Small intestine (tissue), 16 donors: ENCODE data around the gene NPC1. TPM values are rescaled to one million over a fixed set of nuclear protein-coding genes. Genes with fewer than 3 reads are reported as not detected.
A peak's percentile ranks its signal among the peaks of the same experiment; 100 is the strongest.

Experiments
- DNase-seq, 2 donors: peaks; one replicate each; pipeline versions ENCODE4 v3.0.0 to v3.0.0-alpha.2; 2013
- FAIRE-seq: peaks from 2 replicates; lab custom pipeline; 2012; peaks lifted over from hg19 to GRCh38; lab: Jason Lieb, UNC
- H3K27ac ChIP-seq, 3 donors: one replicate each; pipeline ENCODE4 v1.5.1; 2013; ENCODE audit warnings: low read length in 2 of 3, mild to moderate bottlenecking in 2 of 3, control low read depth in 1 of 3, inconsistent platforms in 1 of 3, low read depth in 1 of 3, moderate library complexity in 1 of 3
- H3K27me3 ChIP-seq, 3 donors: one replicate each; pipeline ENCODE4 v1.6.1; 2013; ENCODE audit warnings: low read length in 3 of 3, inconsistent platforms in 1 of 3; ENCODE audit not compliant: control insufficient read depth in 3 of 3, insufficient read depth in 3 of 3
- H3K36me3 ChIP-seq, 3 donors: one replicate each; pipeline ENCODE4 v1.6.1; 2013; ENCODE audit warnings: low read length in 3 of 3, inconsistent platforms in 1 of 3, low read depth in 1 of 3, mild to moderate bottlenecking in 1 of 3, moderate library complexity in 1 of 3; ENCODE audit not compliant: control insufficient read depth in 3 of 3, insufficient read depth in 2 of 3
- H3K4me1 ChIP-seq, 3 donors: one replicate each; pipeline ENCODE4 v1.6.1; 2013; ENCODE audit warnings: low read length in 2 of 3, inconsistent platforms in 1 of 3, low read depth in 1 of 3, mild to moderate bottlenecking in 1 of 3, moderate library complexity in 1 of 3; ENCODE audit not compliant: control insufficient read depth in 3 of 3, insufficient read depth in 2 of 3
- H3K4me3 ChIP-seq, 3 donors: one replicate each; pipeline ENCODE4 v1.5.1; 2013; ENCODE audit warnings: low read length in 3 of 3, control low read depth in 1 of 3, inconsistent platforms in 1 of 3, low read depth in 1 of 3, mild to moderate bottlenecking in 1 of 3, moderate library complexity in 1 of 3
- H3K9me3 ChIP-seq, 2 donors: one replicate each; pipeline ENCODE4 v1.6.1; 2013; ENCODE audit warnings: low read depth in 1 of 2, low read length in 1 of 2; ENCODE audit not compliant: control insufficient read depth in 2 of 2, insufficient read depth in 1 of 2
- WGBS, 3 donors: extraction: QIAGEN DNeasy Blood & Tissue Kit; methylation state at CpG; one replicate each; pipeline ENCODE4 v1.1.7; 2013; 5-methylcytosine and 5-hydroxymethylcytosine counted together
- long read RNA-seq, 10 donors: transcript quantifications; one replicate each; lab custom pipeline, GENCODE V29; 2026
- polyA plus RNA-seq, 4 donors: library from polyadenylated mRNA; stranded (reverse) in 3 of 4; unstranded in 1 of 4; fragments of 200-250 nt in 3 of 4; fragments of 120-200 nt in 1 of 4; gene quantifications; one replicate each; pipeline versions ENCODE4 v1.2.1 to v1.2.3, GENCODE V29; 2013
- donor health status: healthy with polysubstance abuse.
- donor health status: control.
- donor health status: control.
- donor health status: Bipolar disorder and iron deficiency.
- donor health status: healthy.

Gene NPC1
- polyA plus RNA-seq, result 10 to 100 TPM in 3 of 4 donors, 1 to 10 TPM in 1; 8.7 to 35.7 (median 20.9) TPM
- long read RNA-seq, donor 1, result 0 reads
- long read RNA-seq, donor 2, full-length matches to known transcripts, result 1 of 1 reads
- long read RNA-seq, donor 2, partial matches to known transcripts, result 0 of 1 reads
- long read RNA-seq, donor 2, other reads (novel, unspliced or antisense), result 0 of 1 reads
- long read RNA-seq, donor 3, result 0 reads
- long read RNA-seq, donor 4, result 0 reads
- long read RNA-seq, donor 5, result 0 reads
- long read RNA-seq, donor 6, result 0 reads
- long read RNA-seq, donor 7, full-length matches to known transcripts, result 1 of 13 reads
- long read RNA-seq, donor 7, partial matches to known transcripts, result 12 of 13 reads
- long read RNA-seq, donor 7, other reads (novel, unspliced or antisense), result 0 of 13 reads
- long read RNA-seq, donor 8, result 0 reads
- long read RNA-seq, donor 9, result 0 reads
- long read RNA-seq, donor 10, result 0 reads

DNA sequence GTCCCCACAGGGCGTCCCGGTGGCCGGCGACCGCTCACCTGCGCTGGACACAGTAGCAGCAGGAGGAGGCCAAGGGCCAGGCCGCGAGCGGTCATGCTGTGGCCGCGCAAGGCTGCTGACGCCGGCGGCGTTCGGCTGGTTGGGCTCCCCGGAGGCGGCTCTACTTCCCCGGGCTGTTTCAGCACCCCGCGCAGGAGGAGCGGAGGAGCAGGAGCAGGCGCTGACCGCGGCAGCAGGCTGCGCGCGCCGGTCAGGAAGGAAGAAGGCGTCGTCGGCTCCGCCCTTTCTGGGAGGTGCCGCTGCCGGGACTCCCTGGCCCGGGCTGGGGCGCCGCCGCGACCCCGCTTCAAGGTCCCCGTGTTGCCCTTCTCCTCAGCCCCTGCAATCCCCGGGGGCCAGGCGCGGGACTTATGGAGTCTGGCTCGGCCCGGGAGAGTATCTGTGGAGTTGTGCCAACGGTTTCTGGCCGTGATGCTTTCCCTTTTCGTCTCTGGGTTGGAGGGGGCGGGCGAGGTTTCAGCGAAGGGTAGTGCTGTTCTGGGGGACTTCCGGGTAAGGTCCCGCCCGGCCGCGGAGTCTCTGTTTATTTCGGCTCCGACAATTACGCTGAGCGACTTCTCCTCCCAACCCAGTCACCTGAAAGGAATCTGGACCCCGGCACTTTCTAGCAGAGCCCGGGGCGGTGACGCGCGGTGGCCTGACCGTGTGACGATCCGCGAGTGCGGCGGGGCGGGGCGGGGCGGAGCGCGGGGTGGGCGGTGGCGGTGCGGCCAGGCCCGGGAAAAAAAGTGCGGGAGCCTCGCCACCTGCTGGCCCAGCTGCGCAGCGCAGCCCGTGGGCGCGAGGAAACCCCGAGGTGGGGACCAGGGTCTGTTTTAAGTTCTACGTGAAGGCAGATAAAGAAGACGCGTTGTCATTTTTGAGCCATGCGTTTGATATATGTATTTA, at the start of gene NPC1:
Gene NPC1, minus strand, starts transcription at position 258 of the 948 bp plus-strand sequence. Its CDS starts 163 bp downstream, at position 95.
- peak within 1 kb of the TSS; percentile 96 to 100 (median 98) for H3K27ac ChIP-seq
- H3K4me1 ChIP-seq, result peaks cover 4 to 20% (median 19%) of the 10 kb centered on the region in 3 donors
- peak; percentile 96 to 97 for DNase-seq
- no peaks in the 10 kb centered on the region for H3K9me3 ChIP-seq
- peak within 1 kb of the TSS; percentile 79 to 93 (median 86) for H3K4me3 ChIP-seq
- peaks cover 0 to 4% (median 0%) of the 10 kb centered on the region in 3 donors for H3K36me3 ChIP-seq
- H3K27me3 ChIP-seq, result no peaks in the 10 kb centered on the region
- 0 to 1% (median 0%) methylated on average over 73 to 95 of the region's 95 CpGs for WGBS, 3 donors
- FAIRE-seq, result no peak

DNA sequence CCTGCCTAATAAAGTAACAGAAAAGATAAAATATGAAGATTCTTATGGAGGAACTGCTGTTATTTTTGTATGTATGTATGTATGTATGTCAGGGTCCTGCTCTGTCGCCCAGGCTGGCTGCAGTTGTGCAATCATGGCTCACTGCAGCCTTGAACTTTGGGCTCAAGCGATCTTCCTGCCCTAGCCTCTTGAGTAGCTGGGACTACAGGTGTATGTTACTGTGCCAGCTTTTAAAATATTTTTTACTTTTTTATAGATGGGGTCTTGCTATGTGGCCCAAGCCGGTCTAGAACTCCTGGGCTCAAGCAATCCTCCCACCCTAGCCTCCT, 49.7 kb upstream of the NPC1 start:
- 39 to 78% (median 61%) methylated on average over 3 of the region's 3 CpGs for WGBS, 3 donors
- Histone ChIP-seq H3K27me3 (no peaks in the 10 kb centered on the region), H3K4me3 (no peak overlapping the region), H3K4me1 (peaks cover 0 to 4% (median 0%) of the 10 kb centered on the region in 3 donors), H3K36me3 (no peaks in the 10 kb centered on the region), H3K9me3 (no peaks in the 10 kb centered on the region), H3K27ac (no peak overlapping the region)
- FAIRE-seq, result no peak
- peak; percentile 30 to 39 for DNase-seq

DNA sequence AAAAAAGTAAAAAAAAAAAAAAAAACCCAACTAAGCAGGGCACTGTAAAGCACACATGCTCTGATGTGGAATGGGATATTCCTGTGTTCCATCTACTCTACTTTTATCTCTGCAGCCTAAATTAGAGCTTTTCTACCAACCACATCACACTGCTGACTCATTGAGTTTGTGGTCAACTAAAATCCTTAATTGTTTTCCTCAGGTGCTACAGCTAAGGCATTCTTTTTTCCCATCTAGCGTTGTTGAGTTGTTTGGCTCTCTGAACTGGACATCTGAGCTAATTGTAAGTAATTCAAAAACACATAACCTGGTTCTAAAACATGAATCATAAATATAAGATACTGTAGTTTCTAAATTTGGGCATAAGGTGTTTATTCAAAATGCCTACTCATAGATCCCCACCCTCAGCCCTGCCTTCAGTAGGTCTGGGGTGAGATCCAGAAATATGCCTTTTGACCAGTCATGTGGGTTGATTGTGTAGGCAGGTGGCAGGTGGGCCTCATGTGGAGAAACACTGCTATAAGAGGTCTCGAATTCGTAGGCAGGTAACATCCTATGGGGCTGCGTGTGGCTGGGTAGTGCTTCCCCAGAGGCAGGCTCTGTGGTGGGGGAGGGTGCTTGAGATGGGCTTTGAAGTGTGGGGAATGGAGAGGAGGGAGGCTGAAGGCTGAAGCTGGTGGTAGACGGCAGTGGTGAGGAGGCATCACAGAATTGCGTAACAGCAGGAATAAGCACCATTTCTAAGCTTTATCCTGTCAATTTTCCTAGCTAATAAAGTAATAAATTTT, 49.2 kb upstream of the NPC1 start:
- Histone ChIP-seq H3K36me3 (no peaks in the 10 kb centered on the region), H3K4me1 (peaks cover 0 to 4% (median 0%) of the 10 kb centered on the region in 3 donors), H3K27ac (no peak overlapping the region), H3K9me3 (no peaks in the 10 kb centered on the region), H3K4me3 (no peak overlapping the region), H3K27me3 (no peaks in the 10 kb centered on the region)
- WGBS, 3 donors, result 73 to 78% (median 73%) methylated on average over 6 of the region's 6 CpGs
- FAIRE-seq (no peak), DNase-seq (peak in 1 of 2 donors; percentile 17)

DNA sequence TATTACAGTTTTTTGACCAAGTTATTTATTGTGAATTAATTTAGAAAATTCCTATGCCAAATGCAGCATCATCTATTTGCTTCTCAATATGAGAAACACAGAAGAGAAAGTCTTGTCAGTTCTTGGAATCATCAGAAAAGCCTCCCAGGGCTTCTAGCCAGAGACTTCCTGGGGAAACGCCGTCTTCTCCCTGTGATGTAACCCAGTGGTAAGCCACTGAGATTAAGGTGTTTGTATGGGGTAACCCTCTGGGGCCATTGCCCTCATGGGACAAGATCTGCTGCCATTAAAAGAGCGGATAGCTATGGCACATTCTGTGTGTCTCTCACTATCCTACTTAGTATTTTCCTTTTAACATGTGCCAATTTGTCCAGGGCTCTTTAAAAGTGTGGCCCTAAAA, 48.4 kb upstream of the NPC1 start:
- DNase-seq (no peak), FAIRE-seq (no peak)
- Histone ChIP-seq H3K27me3 (no peaks in the 10 kb centered on the region), H3K27ac (no peak overlapping the region), H3K9me3 (no peaks in the 10 kb centered on the region), H3K4me3 (no peak overlapping the region), H3K36me3 (no peaks in the 10 kb centered on the region), H3K4me1 (peaks cover 0 to 7% (median 0%) of the 10 kb centered on the region in 3 donors)
- 67 to 79% (median 77%) methylated on average over 3 of the region's 3 CpGs for WGBS, 3 donors

DNA sequence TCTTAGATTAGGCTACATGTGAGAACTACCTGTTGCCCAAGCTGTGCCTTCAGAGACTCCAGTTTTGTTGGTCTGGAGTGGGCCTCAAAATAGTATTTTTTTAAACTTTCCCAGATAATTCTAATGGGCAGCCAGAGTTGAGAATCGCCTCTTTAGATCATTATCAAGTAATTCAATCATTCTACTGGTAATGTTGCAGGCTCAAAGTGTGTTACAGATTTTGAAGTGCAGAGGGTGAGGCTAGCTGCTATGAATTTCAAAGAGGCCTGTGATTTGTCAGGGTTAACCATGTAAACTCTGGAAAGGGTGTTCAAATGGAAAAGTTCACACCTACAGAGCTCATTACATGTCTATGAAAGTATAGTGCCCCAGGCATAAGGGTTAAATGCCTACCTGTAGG, 46.3 kb upstream of the NPC1 start:
- H3K36me3 ChIP-seq, result no peaks in the 10 kb centered on the region
- 50 to 59% (median 59%) methylated on average over 1 of the region's 1 CpG for WGBS, 3 donors
- no peak overlapping the region for H3K27ac ChIP-seq
- no peaks in the 10 kb centered on the region for H3K27me3 ChIP-seq
- no peak for FAIRE-seq
- no peaks in the 10 kb centered on the region for H3K9me3 ChIP-seq
- H3K4me3 ChIP-seq, result no peak overlapping the region
- peaks cover 0 to 22% (median 4%) of the 10 kb centered on the region in 3 donors for H3K4me1 ChIP-seq
- DNase-seq, result no peak

DNA sequence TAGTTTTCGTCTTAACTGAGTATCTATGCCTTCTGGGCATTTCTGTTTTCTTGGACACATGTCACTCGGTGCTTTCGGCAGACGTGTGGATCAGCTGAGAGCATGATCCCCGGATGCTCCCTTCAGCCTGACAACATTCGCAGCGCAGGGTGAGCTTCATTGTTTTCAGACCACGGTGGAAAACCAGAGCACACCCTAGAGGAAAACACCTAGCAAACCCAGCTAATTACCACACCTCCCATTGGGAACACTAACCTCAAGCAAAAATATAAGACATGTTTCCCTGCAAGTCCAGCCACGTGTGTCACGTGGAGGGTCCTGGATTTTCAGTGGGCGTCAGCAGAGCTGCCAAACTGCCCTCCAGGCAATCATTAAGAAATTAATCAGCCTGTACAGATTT, 45.4 kb upstream of the NPC1 start:
- Histone ChIP-seq H3K9me3 (no peaks in the 10 kb centered on the region), H3K36me3 (no peaks in the 10 kb centered on the region), H3K27me3 (no peaks in the 10 kb centered on the region), H3K4me3 (no peak overlapping the region), H3K4me1 (peaks cover 0 to 29% (median 4%) of the 10 kb centered on the region in 3 donors), H3K27ac (no peak overlapping the region)
- WGBS, 3 donors, result 59 to 86% (median 81%) methylated on average over 11 of the region's 11 CpGs
- no peak for DNase-seq
- no peak for FAIRE-seq

DNA sequence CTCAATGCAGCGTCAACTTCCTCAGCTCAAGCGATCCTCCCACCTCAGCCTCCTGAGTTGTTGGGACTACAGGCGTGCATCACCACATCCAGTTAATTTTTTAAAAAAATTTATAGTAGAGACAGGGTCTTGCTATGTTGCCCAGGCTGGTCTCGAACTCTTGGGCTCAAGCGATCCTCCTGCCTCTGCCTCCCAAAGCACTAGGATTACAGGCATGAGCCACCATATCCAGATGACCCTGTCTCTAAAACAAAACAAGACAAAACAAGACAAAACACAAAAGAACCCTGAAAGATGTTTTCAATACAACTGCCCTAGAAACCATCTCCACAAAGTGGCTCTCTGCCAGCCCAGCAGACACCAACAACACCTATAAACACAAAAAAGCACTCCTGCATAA, 45.0 kb upstream of the NPC1 start:
- WGBS, 3 donors, result 91 to 96% (median 93%) methylated on average over 5 of the region's 5 CpGs
- H3K27me3 ChIP-seq, result no peaks in the 10 kb centered on the region
- H3K4me1 ChIP-seq, result peaks cover 0 to 33% (median 4%) of the 10 kb centered on the region in 3 donors
- no peaks in the 10 kb centered on the region for H3K9me3 ChIP-seq
- H3K4me3 ChIP-seq, result no peak overlapping the region
- no peak overlapping the region for H3K27ac ChIP-seq
- FAIRE-seq (no peak), DNase-seq (no peak)
- no peaks in the 10 kb centered on the region for H3K36me3 ChIP-seq
